ENCODE measurements around the gene ZDHHC11B. TPM values are rescaled to one million over a fixed set of nuclear protein-coding genes. Genes with fewer than 3 reads are reported as not detected.

ZDHHC11B gene
- total RNA-seq, 1 experiment from 2014 or later, result 1.4 TPM

- Mint-ChIP-seq H3K36me3 (ENCODE audit: insufficient read depth in 1 of 3, low read depth in 3 of 3) (no peaks in the 10 kb centered on the region), H3K27ac (no peak overlapping the region; a peak in 1 of 7 replicates), H3K9me3 (no peaks in the 10 kb centered on the region), H3K4me1 (peaks cover 5 to 9% of the 10 kb centered on the region in 2 experiments), H3K4me3 (no peak overlapping the region), H3K27me3 (ENCODE audit: low read depth) (peaks cover 47% of the 10 kb centered on the region)
- Histone ChIP-seq H2AFZ (ENCODE audit: low read length) (no peak overlapping the region), H2BK120ac (ENCODE audit: low read depth, low read length, poor library complexity, severe bottlenecking) (no peak overlapping the region), H3K56ac (ENCODE audit: insufficient read length, low read depth, low read length) (no peak overlapping the region), H3K27me3 (ENCODE audit: insufficient read depth, low read length) (no peaks in the 10 kb centered on the region; the same call in 1 of the 2 replicates), H3K4ac (ENCODE audit: low read depth, low read length) (no peak overlapping the region), H3K9ac (ENCODE audit: extremely low read depth, insufficient read length, low read length) (no peak overlapping the region), H3K18ac (ENCODE audit: insufficient read length, low read depth, low read length) (peak overlapping the region; percentile 14), H4K5ac (ENCODE audit: insufficient read length, low read depth, low read length) (no peak overlapping the region), H2BK5ac (ENCODE audit: insufficient read length, low read length) (no peak overlapping the region), H3K14ac (ENCODE audit: insufficient read depth, low read length) (no peak overlapping the region), H2BK12ac (ENCODE audit: insufficient read length, low read depth, low read length) (no peak overlapping the region), H3K9me3 (ENCODE audit: control insufficient read depth, low read depth, low read length) (no peaks in the 10 kb centered on the region), H3T11ph (ENCODE audit: low read length) (no peak overlapping the region), H4K20me1 (ENCODE audit: control insufficient read depth, insufficient read depth, insufficient read length) (no peaks in the 10 kb centered on the region), H4K8ac (replicated peaks; ENCODE audit: insufficient read length, low read depth, low read length) (no peak overlapping the region), H3K27ac (ENCODE audit: insufficient read length, low read depth, low read length) (no peak overlapping the region), H3K23me2 (ENCODE audit: insufficient read length, low read depth, low read length, poor library complexity, severe bottlenecking) (no peaks in the 10 kb centered on the region), H3K4me2 (ENCODE audit: insufficient read depth, insufficient read length, low read length) (no peak overlapping the region), H3K79me1 (ENCODE audit: insufficient read depth, low read depth, low read length, poor library complexity, severe bottlenecking) (no peaks in the 10 kb centered on the region), H3K4me1 (ENCODE audit: insufficient read depth, low read length) (no peaks in the 10 kb centered on the region), H2BK20ac (ENCODE audit: low read depth, low read length, poor library complexity, severe bottlenecking) (no peak overlapping the region), H3K23ac (ENCODE audit: insufficient read length, low read depth, low read length) (no peak overlapping the region), H2BK15ac (ENCODE audit: low read depth, low read length) (no peak overlapping the region), H3K79me2 (ENCODE audit: insufficient read depth, low read length) (no peaks in the 10 kb centered on the region), H2AK5ac (ENCODE audit: insufficient read length, low read length) (no peak overlapping the region), H4K91ac (ENCODE audit: insufficient read length, low read depth, low read length) (no peak overlapping the region)
- TF ChIP-seq CTCF (conservative IDR thresholded peaks at IDR 0.05), result no peak
- peak; percentile 24 for DNase-seq
- WGBS (ENCODE audit: extremely low coverage, insufficient read length, low lambda C conversion rate), result no CpG with 5 or more reads among the region's 20 CpGs
Observed at GRCh38 chr5:675111-675870, 109.2 kb downstream of the ZDHHC11B start.
